Stimulated activated naive CD8-positive, alpha-beta T cell treated with anti-CD3 and anti-CD28 coated beads, Interleukin-15, amount 100 ng/mL, for 72 hours (primary cell): Measurements from ENCODE around the gene VAT1.
"Not testable (repeated sequence)": the region's sequence is repeated elsewhere in the genome, so short reads cannot be mapped to it uniquely, and the experiment has no call there.

Source experiments
- ATAC-seq: fragments of 150-1000 bp; cut with Tn5 transposase; 2 replicates; pipeline ENCODE4 v1.10.0; 2021; ENCODE audit warnings: mild to moderate bottlenecking, moderate library complexity
- DNase-seq, 2 donors: peaks; one replicate each; pipeline ENCODE4 v3.0.0; 2021 to 2022
- H3K27ac Mint-ChIP-seq, 2 donors: one replicate each; pipeline ENCODE4 v1.8.0; 2022; ENCODE audit warnings: mild to moderate bottlenecking in 2 of 2, mixed read lengths in 2 of 2, moderate library complexity in 2 of 2
- H3K27me3 Mint-ChIP-seq: one replicate; pipeline ENCODE4 v1.8.0; 2022; ENCODE audit warnings: mixed read lengths
- H3K4me1 Mint-ChIP-seq: one replicate; pipeline ENCODE4 v1.8.0; 2022; ENCODE audit warnings: mild to moderate bottlenecking, mixed read lengths
- H3K4me3 Mint-ChIP-seq, 2 donors: one replicate each; pipeline ENCODE4 v1.8.0; 2022; ENCODE audit warnings: mild to moderate bottlenecking in 2 of 2, mixed read lengths in 2 of 2, moderate library complexity in 1 of 2
- H3K9me3 Mint-ChIP-seq, 2 donors: one replicate each; pipeline ENCODE4 v1.8.0; 2022; ENCODE audit warnings: mixed read lengths in 2 of 2

Gene VAT1

DNA sequence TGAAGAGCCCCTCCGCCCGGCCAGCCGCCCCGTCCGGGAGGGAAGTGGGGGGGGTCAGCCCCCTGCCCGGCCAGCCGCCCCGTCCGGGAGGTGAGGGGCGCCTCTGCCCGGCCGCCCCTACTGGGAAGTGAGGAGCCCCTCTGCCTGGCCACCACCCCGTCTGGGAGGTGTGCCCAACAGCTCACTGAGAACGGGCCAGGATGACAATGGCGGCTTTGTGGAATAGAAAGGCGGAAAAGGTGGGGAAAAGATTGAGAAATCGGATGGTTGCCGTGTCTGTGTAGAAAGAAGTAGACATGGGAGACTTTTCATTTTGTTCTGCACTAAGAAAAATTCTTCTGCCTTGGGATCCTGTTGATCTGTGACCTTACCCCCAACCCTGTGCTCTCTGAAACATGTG is 48.9 kb downstream of the VAT1 start:
- not testable (repeated sequence) for H3K4me3 Mint-ChIP-seq, DNase-seq, H3K27ac Mint-ChIP-seq, ATAC-seq, H3K4me1 Mint-ChIP-seq, H3K9me3 Mint-ChIP-seq, H3K27me3 Mint-ChIP-seq

DNA sequence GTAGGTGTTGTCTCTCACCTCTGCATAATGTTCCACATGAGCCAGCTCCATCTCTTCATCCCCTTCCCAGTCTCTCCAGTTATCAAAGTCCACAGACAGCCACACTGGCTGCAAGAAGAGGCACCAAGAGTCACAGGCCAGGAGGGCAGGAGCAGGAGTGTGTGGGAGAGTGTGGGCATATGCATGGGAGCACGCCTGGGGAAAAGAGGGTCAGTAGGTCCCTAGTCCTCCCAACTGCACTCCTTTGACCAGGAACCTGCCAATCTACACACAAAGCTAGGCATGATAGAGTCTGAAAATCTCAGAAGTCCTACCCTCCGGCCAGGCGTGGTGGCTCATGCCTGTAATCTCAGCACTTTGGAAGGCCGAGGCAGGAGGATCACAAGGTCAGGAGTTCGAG is 50.6 kb downstream of the VAT1 start:
- no peak overlapping the region for H3K4me3 Mint-ChIP-seq
- no peak overlapping the region for H3K27ac Mint-ChIP-seq
- ATAC-seq: no peak
- no peak for DNase-seq
- peaks cover 6% of the 10 kb centered on the region for H3K4me1 Mint-ChIP-seq
- H3K27me3 Mint-ChIP-seq: no peaks in the 10 kb centered on the region
- no peaks in the 10 kb centered on the region for H3K9me3 Mint-ChIP-seq

DNA sequence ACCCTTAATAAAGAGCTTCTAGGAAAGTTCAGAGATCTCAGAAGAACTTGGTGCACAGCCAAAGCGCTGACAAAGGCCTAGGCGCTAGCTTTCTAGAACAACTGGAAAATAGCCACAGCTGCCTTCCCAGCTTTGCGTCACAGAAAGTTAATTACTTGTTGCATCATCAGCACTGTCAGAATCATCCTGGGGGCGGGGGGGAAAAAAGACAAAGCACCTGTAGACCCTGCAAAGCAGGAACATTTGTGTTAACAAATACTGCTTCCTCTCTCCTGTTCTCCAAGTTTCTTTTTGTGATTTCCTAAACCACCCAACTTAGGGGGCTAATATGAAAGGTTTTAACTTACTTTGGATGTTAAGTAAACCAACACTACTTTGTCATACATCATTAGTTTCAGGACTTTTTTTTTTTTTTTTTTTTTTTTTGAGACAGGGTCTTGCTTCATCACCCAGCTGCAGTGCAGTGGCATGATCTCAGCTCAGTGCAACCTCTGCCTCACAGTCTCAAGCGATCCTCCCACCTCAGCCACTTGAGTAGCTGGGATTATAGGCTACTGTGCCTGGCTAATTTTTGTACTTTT is 53.1 kb downstream of the VAT1 start:
- Mint-ChIP-seq H3K27me3 (no peaks in the 10 kb centered on the region), H3K4me1 (peaks cover 5% of the 10 kb centered on the region), H3K4me3 (no peak overlapping the region), H3K9me3 (no peaks in the 10 kb centered on the region), H3K27ac (peak overlapping the region in 1 of 2 donors; percentile 21)
- ATAC-seq (no peak), DNase-seq (no peak)

DNA sequence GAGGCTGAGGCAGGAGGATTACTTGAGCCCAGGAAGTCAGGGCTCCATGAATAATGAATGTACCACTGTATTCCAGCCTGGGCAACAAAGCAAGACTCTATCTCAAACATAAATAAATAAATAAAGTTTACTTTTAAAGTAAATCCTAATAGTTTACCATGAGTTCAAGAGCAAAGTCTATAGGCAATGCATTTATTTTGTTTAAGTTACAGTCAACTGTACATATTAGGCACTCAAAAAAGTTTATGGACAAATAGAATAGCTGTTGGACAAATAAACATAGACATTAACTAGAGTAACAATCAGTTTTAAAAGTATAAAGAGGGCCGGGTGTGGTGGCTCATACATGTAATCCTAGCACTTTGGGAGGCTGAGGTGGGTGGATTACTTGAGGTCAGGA is 54.3 kb downstream of the VAT1 start:
- Mint-ChIP-seq H3K27me3 (no peaks in the 10 kb centered on the region), H3K4me3 (no peak overlapping the region), H3K27ac (no peak overlapping the region), H3K9me3 (no peaks in the 10 kb centered on the region), H3K4me1 (peaks cover 13% of the 10 kb centered on the region)
- ATAC-seq (no peak), DNase-seq (no peak)
